COLO668 (cell line): ENCODE data around the gene C11orf21.
"Not testable (repeated sequence)": the region's sequence is repeated elsewhere in the genome, so short reads cannot be mapped to it uniquely, and the experiment has no call there.

Experiments
- DNase-seq: peaks from one replicate; lab custom pipeline; 2025; ENCODE audit not compliant: unreplicated experiment; lab: John Stamatoyannopoulos, UW

The C11orf21 gene

DNA sequence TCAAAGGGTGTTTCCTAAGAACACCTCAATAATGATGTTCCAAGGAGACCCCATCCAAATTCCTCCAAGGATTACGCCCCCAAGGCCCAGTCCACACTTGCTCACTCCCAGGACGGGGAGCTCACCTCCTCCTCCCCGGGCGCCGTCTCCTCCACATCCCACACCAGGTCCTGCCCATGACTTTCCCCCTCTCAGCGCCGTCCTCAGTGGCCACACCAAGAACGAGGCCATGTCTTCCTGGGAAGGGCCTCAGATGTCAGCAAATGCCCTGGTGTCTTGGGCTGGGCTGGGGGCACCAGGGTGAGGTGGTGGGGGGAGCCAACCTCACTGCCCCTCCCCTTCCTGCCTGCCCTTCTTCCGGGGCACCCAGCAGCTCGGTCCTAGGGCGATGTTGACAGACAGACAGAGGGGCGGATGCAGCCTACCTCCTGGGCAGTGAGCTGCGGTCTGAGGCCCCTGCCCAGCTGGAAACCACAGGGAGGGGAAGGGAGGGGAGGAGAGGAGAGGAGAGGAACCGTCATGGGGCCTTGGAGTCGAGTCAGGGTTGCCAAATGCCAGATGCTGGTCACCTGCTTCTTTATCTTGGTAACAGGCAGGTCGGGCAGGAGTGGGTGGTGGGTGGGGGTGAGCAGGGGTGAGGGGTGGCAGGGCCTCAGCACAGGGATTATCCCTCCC lies at the start of gene C11orf21, which contains the start of gene TSPAN32:
TSS of gene C11orf21 (minus strand) at position 288 of the 675 bp plus-strand sequence. CDS start at position 178, 110 bp downstream.
TSS of gene TSPAN32 (plus strand) at position 383 of the 675 bp plus-strand sequence. CDS start at position 520, 137 bp downstream.
- no peak for DNase-seq

GRCh38 chr11:2348986-2349385 lies 47.3 kb upstream of the C11orf21 start:
- no peak for DNase-seq

DNA sequence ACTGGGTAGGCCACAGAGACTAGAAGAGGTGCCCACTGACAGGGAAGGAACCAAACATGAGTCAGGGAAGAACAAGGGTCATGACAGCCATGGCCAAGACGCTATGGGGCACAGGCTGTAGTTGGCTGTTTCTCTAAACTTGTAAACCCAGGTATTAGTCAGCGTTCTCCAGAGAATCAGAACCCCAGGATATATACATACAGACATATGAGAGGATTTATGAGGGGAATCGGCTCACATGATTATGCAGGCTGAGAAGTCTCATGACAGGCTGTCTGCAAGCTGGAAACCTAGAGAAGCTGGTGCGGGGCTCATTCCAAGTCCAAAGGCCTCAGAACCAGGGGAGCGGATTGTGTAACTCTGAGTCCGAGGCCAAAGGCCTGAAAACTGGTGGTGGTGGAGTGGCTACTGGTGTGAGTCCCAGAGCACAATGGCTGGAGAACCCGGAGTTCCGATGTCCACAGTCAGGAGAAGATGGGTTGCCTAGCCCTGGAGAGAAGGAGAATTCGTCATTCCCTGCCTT lies 45.7 kb upstream of the C11orf21 start:
- no peak for DNase-seq

- no peak for DNase-seq
Measured at GRCh38 chr11:2346586-2347307, 45.0 kb upstream of the C11orf21 start.

GRCh38 chr11:2346014-2346413 lies 44.3 kb upstream of the C11orf21 start:
- no peak for DNase-seq

- DNase-seq: no peak
Measured at GRCh38 chr11:2345050-2345449, 43.3 kb upstream of the C11orf21 start.

DNA sequence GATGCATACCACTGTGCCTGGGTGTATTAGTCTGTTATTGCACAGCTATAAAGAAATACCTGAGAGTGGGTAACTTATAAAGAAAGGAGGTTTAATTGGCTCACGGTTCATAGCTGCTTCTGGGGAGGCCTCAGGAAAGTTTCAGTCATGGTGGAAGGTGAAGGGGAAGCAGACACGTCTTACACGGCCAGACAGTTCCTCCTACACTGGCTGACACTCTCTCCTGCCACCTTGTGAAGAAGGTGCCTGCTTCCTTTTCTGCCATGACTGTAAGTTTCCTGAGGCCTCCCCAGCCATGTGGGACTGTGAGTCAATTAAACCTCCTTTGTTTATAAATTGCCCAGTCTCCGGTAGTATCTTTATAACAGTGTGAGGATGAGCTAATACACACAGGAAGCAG lies 41.8 kb upstream of the C11orf21 start:
- DNase-seq: no peak

- DNase-seq: no peak
Measured at GRCh38 chr11:2342981-2343380, 41.3 kb upstream of the C11orf21 start.

GRCh38 chr11:2342557-2342956 lies 40.8 kb upstream of the C11orf21 start:
- DNase-seq: no peak

DNA sequence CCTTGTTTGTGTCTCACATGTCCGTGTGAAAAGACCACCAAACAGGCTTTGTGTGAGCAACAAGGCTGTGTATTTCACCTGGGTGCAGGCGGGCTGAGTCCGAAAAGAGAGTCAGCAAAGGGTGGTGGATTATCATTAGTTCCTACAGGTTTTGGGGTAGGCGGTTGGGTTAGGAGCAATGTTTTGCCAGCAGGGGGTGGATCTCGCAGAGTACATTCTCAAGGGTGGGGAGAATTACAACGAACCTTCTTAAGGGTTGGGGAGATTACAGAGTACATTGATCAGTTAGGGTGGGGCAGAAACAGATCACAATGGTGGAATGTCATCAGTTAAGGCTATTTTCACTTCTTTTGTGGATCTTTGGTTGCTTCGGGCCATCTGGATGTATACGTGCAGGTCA lies 37.0 kb upstream of the C11orf21 start:
- DNase-seq: not testable (repeated sequence)

DNA sequence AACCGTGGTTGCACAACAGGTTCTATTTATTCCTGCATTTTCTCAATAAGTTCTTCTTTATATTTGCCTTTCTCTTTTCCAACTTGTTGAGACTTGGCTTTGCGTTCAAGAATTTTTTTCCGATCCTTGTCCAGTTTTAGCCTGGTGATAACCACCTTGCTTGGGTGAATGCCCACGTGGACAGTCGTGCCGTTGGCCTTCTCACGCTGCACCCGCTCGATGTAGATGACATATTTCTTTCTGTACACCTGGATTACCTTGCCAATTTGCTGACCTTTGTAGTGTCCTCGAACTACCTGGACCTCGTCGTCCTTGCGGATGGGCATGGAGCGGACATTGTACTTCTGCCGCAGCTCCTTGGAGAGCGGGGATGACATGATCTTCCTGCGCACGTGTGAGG lies 33.6 kb upstream of the C11orf21 start:
- not testable (repeated sequence) for DNase-seq

- not testable (repeated sequence) for DNase-seq
Measured at GRCh38 chr11:2333486-2334205, 31.9 kb upstream of the C11orf21 start.

- DNase-seq: not testable (repeated sequence)
Measured at GRCh38 chr11:2332569-2332968, 30.9 kb upstream of the C11orf21 start.

GRCh38 chr11:2331404-2331803 lies 29.7 kb upstream of the C11orf21 start:
- DNase-seq: no peak

GRCh38 chr11:2330696-2331095 lies 29.0 kb upstream of the C11orf21 start:
- DNase-seq: no peak

GRCh38 chr11:2329551-2329950 lies 27.8 kb upstream of the C11orf21 start:
- no peak for DNase-seq

DNA sequence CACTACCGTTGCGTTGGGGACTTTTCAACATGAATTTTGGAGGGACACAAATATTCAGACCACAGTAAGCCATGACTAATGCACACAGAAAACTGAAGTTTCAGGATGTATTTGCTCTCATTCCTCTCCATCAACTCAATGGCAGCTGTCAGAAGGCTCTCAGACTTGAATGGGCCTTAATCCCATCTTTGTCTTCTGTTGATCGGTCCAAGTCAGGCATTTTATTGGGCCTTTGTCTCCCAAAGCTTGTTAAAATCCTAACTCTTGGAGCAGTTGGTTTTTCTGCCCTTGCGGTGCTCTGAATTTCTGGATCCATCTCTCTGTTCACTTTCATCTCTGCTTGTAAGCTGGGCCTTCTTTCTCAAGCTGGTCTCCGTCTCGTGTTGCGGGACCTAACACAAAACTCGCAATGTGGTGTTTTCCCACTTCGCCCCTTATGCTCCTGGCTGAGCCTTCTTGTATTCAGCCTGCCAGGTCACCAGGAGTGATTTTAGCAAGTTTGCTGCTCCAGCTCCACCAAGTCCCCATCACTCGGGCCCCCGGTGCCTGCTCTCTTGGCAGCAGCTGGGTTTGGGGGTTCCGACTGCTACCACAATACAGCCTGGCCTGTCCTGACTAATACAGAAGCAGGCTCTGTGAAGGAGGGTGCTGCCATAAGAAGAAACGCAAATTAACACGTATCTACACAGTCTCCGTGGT lies 27.1 kb upstream of the C11orf21 start:
- no peak for DNase-seq

DNA sequence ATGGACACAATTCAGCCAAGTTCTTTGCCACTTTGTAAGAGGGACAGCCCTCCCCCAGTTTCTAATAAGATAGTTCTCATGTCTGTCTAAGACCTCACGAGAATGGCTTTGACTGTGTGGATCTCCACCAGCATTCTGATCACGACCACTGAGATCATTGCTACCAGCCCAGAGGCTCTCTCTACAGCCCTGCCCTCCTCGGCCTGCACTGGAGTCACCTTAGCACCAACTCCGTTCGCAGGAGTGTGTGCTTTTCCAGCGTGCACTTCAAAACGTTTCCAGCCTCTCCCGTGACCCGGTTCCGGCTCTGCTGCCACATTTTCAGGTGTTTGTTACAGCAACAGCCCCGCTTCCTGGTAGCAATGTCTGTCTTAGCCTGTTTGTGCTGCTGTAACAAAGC lies 26.3 kb upstream of the C11orf21 start:
- DNase-seq: no peak

DNA sequence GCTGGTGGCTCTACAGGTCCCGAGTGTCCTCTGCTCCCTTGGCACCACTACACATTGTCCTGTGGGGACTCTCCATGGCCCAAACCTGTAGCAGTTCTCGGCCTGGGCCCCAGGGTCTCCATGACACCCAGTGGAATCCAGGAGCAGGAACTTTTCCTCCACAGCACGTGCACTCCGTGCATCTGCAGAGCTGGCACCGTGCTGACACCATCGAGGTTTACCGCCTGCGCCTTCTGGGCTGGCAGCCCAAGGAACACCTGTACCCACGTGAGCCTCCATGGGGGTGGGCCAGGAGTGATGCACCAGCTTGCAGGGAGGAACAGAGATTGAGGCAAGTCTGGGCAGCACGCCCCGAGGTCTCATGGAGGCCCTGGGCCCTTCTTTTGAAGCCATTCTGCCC lies 25.3 kb upstream of the C11orf21 start:
- no peak for DNase-seq

- no peak for DNase-seq
Measured at GRCh38 chr11:2325719-2326118, 24.0 kb upstream of the C11orf21 start.

GRCh38 chr11:2325123-2325522 lies 23.4 kb upstream of the C11orf21 start:
- DNase-seq: no peak
